DND-41 (cell line): ENCODE data around the gene CYP27A1.

Source experiments
- ATAC-seq: fragments of 200-7000 bp; cut with Tn5 transposase; 3 replicates; pipeline ENCODE4 v1.9.1; 2021; ENCODE audit warnings: low read depth; ENCODE audit not compliant: insufficient read depth
- DNase-seq: peaks from one replicate; pipeline ENCODE4 v3.0.0-alpha.2; 2020
- H2AFZ ChIP-seq: 2 replicates; pipeline ENCODE4 v1.6.0; 2012; ENCODE audit warnings: low read depth, low read length
- H3K27ac ChIP-seq: 2 replicates; pipeline ENCODE4 v1.5.1; 2012; ENCODE audit warnings: low read length, inconsistent platforms
- H3K27me3 ChIP-seq: fragments of 200-600 bp; sonication (generic); 2 replicates; pipeline ENCODE4 v1.6.0; 2012; ENCODE audit warnings: low read length, mild to moderate bottlenecking, inconsistent platforms; ENCODE audit not compliant: insufficient read depth, poor library complexity
- H3K36me3 ChIP-seq: 2 replicates; pipeline ENCODE4 v1.5.1; 2012; ENCODE audit warnings: low read length, inconsistent platforms; ENCODE audit not compliant: insufficient read depth
- H3K4me1 ChIP-seq: 2 replicates; pipeline ENCODE4 v1.5.1; 2012; ENCODE audit warnings: mild to moderate bottlenecking, low read length; ENCODE audit not compliant: insufficient read depth
- H3K4me2 ChIP-seq: 2 replicates; pipeline ENCODE4 v1.6.0; 2012; ENCODE audit warnings: mild to moderate bottlenecking, moderate library complexity, low read length, inconsistent platforms; ENCODE audit not compliant: insufficient read depth
- H3K4me3 ChIP-seq, 2 experiments: fragments of 200-600 bp in 1 of 2; shearing (Covaris generic) in 1 of 2; 2 replicates each; pipeline ENCODE4 v1.5.1; 2012 to 2016; ENCODE audit warnings: inconsistent platforms in 2 of 2, low read length in 2 of 2, mild to moderate bottlenecking in 2 of 2, low read depth in 1 of 2, moderate library complexity in 1 of 2
- H3K79me2 ChIP-seq: 2 replicates; pipeline ENCODE4 v1.6.0; 2012; ENCODE audit warnings: low read length, inconsistent platforms; ENCODE audit not compliant: insufficient read depth
- H3K9ac ChIP-seq: 2 replicates; pipeline ENCODE4 v1.6.0; 2012; ENCODE audit warnings: low read depth, mild to moderate bottlenecking, inconsistent platforms, low read length, moderate library complexity
- H3K9me3 ChIP-seq: 2 replicates; pipeline ENCODE4 v1.5.1; 2012; ENCODE audit warnings: low read length, moderate library complexity, mild to moderate bottlenecking, inconsistent platforms; ENCODE audit not compliant: insufficient read depth, severe bottlenecking
- H4K20me1 ChIP-seq: 2 replicates; pipeline ENCODE4 v1.6.0; 2012; ENCODE audit warnings: low read length; ENCODE audit not compliant: insufficient read depth
- CTCF ChIP-seq: IDR thresholded peaks from 2 replicates; pipeline ENCODE4 v1.5.1; 2012; ENCODE audit warnings: borderline replicate concordance, low read length, moderate library complexity, mild to moderate bottlenecking; ENCODE audit not compliant: poor library complexity, severe bottlenecking; ENCODE audit errors: extremely low read depth
- EZH2 ChIP-seq: IDR thresholded peaks from 3 replicates; pipeline ENCODE4 v1.6.1; 2012; ENCODE audit warnings: borderline replicate concordance, low read depth, mild to moderate bottlenecking, moderate library complexity, low read length, inconsistent platforms; ENCODE audit not compliant: severe bottlenecking

CYP27A1 gene

GRCh38 chr2:218754781-218755180 is 27.2 kb upstream of the CYP27A1 start:
- Histone ChIP-seq H3K27me3 (no peaks in the 10 kb centered on the region), H3K36me3 (peaks cover 79% of the 10 kb centered on the region), H2AFZ (no peak overlapping the region), H3K9ac (no peak overlapping the region), H3K79me2 (no peaks in the 10 kb centered on the region), H3K9me3 (no peaks in the 10 kb centered on the region), H3K4me2 (no peak overlapping the region), H3K4me3 (no peak overlapping the region), H3K27ac (no peak overlapping the region), H3K4me1 (no peaks in the 10 kb centered on the region), H4K20me1 (no peaks in the 10 kb centered on the region)
- ATAC-seq, result no peak
- DNase-seq, result no peak
- no peak for TF ChIP-seq EZH2
- TF ChIP-seq CTCF, result no peak

- no peaks in the 10 kb centered on the region for H4K20me1 ChIP-seq
- no peak overlapping the region for H2AFZ ChIP-seq
- DNase-seq (no peak), ATAC-seq (no peak)
- no peaks in the 10 kb centered on the region for H3K4me1 ChIP-seq
- H3K4me2 ChIP-seq, result no peak overlapping the region
- H3K9me3 ChIP-seq, result no peaks in the 10 kb centered on the region
- no peaks in the 10 kb centered on the region for H3K27me3 ChIP-seq
- H3K4me3 ChIP-seq, result no peak overlapping the region
- no peak overlapping the region for H3K9ac ChIP-seq
- peaks cover 75% of the 10 kb centered on the region for H3K36me3 ChIP-seq
- no peak for TF ChIP-seq EZH2
- no peak for TF ChIP-seq CTCF
- H3K27ac ChIP-seq, result no peak overlapping the region
- H3K79me2 ChIP-seq, result no peaks in the 10 kb centered on the region
Observed at GRCh38 chr2:218755198-218755566, 26.8 kb upstream of the CYP27A1 start.

- TF ChIP-seq EZH2 (no peak), CTCF (no peak)
- DNase-seq (no peak), ATAC-seq (no peak)
- no peaks in the 10 kb centered on the region for H3K27me3 ChIP-seq
- no peaks in the 10 kb centered on the region for H3K4me1 ChIP-seq
- H3K36me3 ChIP-seq, result peaks cover 69% of the 10 kb centered on the region
- no peak overlapping the region for H3K27ac ChIP-seq
- no peak overlapping the region for H3K9ac ChIP-seq
- no peak overlapping the region for H3K4me2 ChIP-seq
- H2AFZ ChIP-seq, result no peak overlapping the region
- H3K4me3 ChIP-seq, result no peak overlapping the region
- no peaks in the 10 kb centered on the region for H3K9me3 ChIP-seq
- H4K20me1 ChIP-seq, result no peaks in the 10 kb centered on the region
- H3K79me2 ChIP-seq, result no peaks in the 10 kb centered on the region
Observed at GRCh38 chr2:218755567-218756404, 26.2 kb upstream of the CYP27A1 start.
